Activated CD4-positive, alpha-beta memory T cell treated with anti-CD3 and anti-CD28 coated beads for 36 hours (primary cell): ENCODE measurements around the gene TBCEL. TPM values are rescaled to one million over a fixed set of nuclear protein-coding genes. Genes with fewer than 3 reads are reported as not detected.
"Not testable (repeated sequence)": the region's sequence is repeated elsewhere in the genome, so short reads cannot be mapped to it uniquely, and the experiment has no call there.

Experiments
- CTCF ChIA-PET: fragments of 350-600 bp; sonication (Branson Sonifier 250); formaldehyde crosslinking; loops from one replicate; lab custom pipeline; 2021; ENCODE audit warnings: antibody characterized with exemption, inconsistent platforms; lab: Charles Lee
- POLR2A ChIA-PET: fragments of 350-600 bp; sonication (Branson Sonifier 250); formaldehyde crosslinking; loops from one replicate; lab custom pipeline; 2021; ENCODE audit warnings: antibody characterized with exemption; lab: Charles Lee
- DNase-seq: peaks from one replicate; pipeline ENCODE4 v3.0.0-alpha.2; 2020
- H3K27ac Mint-ChIP-seq: one replicate; pipeline ENCODE4 v1.8.0; 2021; ENCODE audit warnings: mixed read lengths
- H3K27me3 Mint-ChIP-seq: one replicate; pipeline ENCODE4 v1.8.0; 2021; ENCODE audit warnings: mixed read lengths
- H3K36me3 Mint-ChIP-seq: one replicate; pipeline ENCODE4 v1.8.0; 2021; ENCODE audit warnings: mixed read lengths
- H3K4me1 Mint-ChIP-seq: one replicate; pipeline ENCODE4 v1.8.0; 2021; ENCODE audit warnings: low read depth, mixed read lengths
- H3K4me3 Mint-ChIP-seq: one replicate; pipeline ENCODE4 v1.8.0; 2021; ENCODE audit warnings: mild to moderate bottlenecking, mixed read lengths
- H3K9me3 Mint-ChIP-seq: one replicate; pipeline ENCODE4 v1.8.0; 2021; ENCODE audit warnings: mixed read lengths
- intact Hi-C: fragments of 100-400 bp; cut with micrococcal nuclease; formaldehyde crosslinking; loops from one replicate; pipeline ENCODE4 v1.15.1; 2023
- total RNA-seq, 2 experiments: library from RNA; stranded (reverse); gene quantifications; one replicate each; pipeline ENCODE4 v1.2.3, GENCODE V29; 2021

TBCEL gene
- total RNA-seq, 2 experiments from 2014 or later: 6.0 to 6.7 TPM

DNA sequence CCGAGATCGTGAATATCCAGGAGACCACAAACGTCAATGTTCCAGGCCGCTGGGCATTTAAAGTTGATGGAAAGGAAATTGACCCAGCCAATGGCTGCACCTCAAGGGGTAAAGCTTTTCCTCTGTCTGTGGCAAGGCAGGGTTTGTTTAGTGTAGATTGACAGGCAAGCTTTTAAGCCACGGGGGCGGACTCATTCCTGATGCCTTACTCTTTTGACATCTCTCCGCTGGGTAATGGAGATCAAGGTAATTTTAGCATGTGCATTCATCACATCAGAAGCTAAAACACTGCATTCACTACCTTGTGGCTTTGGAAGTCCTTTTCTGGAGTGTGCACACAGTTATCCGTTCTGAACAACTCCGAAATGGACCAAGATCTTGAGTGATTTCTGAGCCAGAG lies 89.7 kb downstream of the TBCEL start:
- H3K27me3 Mint-ChIP-seq: peaks cover 10% of the 10 kb centered on the region
- H3K9me3 Mint-ChIP-seq: no peaks in the 10 kb centered on the region
- ChIA-PET CTCF (interaction anchor here (1.1 kb wide), 2 partner anchors 81 to 82 kb away, joined by 4 read pairs; no protein-coding TSS in a partner anchor), POLR2A (no interaction called here)
- H3K27ac Mint-ChIP-seq: no peak overlapping the region
- DNase-seq: no peak
- intact Hi-C loops: no loop called here
- no peak overlapping the region for H3K4me3 Mint-ChIP-seq
- no peaks in the 10 kb centered on the region for H3K4me1 Mint-ChIP-seq
- H3K36me3 Mint-ChIP-seq: no peaks in the 10 kb centered on the region

DNA sequence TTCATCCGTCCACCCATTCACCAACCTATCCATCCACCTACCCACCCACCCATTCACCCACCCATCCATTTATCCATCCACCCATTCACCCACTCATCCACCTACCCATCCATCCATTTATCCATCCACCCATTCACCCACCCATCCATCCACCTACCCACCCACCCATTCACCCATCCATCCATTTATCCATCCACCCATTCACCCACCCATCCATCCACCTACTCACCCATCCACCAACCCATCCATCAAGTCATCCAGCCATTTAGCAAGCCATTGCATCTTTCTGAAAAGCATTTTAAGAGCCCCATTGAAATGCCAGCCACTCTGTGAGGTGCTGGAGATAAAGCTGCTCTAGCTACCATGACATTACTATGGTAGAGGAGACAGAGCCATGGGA lies 91.1 kb downstream of the TBCEL start:
- DNase-seq, POLR2A ChIA-PET, H3K4me1 Mint-ChIP-seq, H3K9me3 Mint-ChIP-seq, H3K27ac Mint-ChIP-seq, intact Hi-C loops, H3K36me3 Mint-ChIP-seq, H3K4me3 Mint-ChIP-seq: not testable (repeated sequence)
- H3K27me3 Mint-ChIP-seq: peaks cover 10% of the 10 kb centered on the region
- CTCF ChIA-PET: interaction anchor here (1.8 kb wide), 1 partner anchor 9 kb away, joined by 4 read pairs; no protein-coding TSS in a partner anchor

DNA sequence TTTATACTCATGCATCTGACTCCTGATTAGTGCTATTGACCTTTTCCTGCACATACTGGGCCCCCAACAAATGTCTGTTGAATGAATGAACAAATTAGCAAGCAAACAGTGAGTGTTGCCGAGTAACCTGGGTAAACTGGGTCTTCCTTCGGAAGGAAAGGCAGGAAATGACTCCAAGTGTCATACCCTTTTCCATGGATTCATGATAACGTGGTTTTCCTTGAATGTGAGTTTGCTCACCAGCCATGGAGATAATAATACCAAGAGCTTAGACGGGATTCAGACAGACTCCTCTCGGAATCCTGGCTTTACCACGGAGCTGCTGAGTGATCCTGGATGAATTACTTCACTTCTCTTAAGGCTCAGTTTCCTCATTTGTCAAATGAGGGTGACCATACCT lies 93.9 kb downstream of the TBCEL start:
- H3K4me1 Mint-ChIP-seq: no peaks in the 10 kb centered on the region
- no peak for DNase-seq
- intact Hi-C loops: no loop called here
- H3K36me3 Mint-ChIP-seq: no peaks in the 10 kb centered on the region
- peaks cover 2% of the 10 kb centered on the region for H3K27me3 Mint-ChIP-seq
- ChIA-PET POLR2A (no interaction called here), CTCF (interaction anchor here (0.7 kb wide), 1 partner anchor 77 kb away, joined by 3 read pairs; no protein-coding TSS in a partner anchor)
- no peak overlapping the region for H3K4me3 Mint-ChIP-seq
- peaks cover 9% of the 10 kb centered on the region for H3K9me3 Mint-ChIP-seq
- no peak overlapping the region for H3K27ac Mint-ChIP-seq

DNA sequence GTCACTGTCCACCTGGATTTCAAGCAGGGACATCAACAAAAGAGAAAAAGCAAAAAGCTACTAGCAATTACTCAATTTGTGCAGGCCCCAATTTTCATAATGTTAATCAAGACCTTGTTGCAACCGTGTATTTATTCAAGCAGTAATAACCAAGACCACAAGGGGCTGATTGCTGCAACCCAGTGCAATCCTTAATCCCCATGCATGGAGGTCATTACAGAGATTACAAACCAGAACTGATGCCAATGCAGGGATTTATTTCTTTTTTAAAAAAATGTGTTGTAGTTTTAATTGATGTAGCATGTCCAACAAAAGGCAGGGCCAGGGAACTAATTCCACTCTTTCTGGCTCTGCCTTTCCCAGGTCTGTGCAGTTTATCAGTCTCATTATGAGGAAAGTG lies 95.5 kb downstream of the TBCEL start:
- intact Hi-C loops: no loop called here
- ChIA-PET POLR2A (no interaction called here), CTCF (no interaction called here)
- no peak overlapping the region for H3K27ac Mint-ChIP-seq
- H3K9me3 Mint-ChIP-seq: peaks cover 12% of the 10 kb centered on the region
- H3K4me1 Mint-ChIP-seq: no peaks in the 10 kb centered on the region
- no peak for DNase-seq
- H3K4me3 Mint-ChIP-seq: no peak overlapping the region
- no peaks in the 10 kb centered on the region for H3K36me3 Mint-ChIP-seq
- no peaks in the 10 kb centered on the region for H3K27me3 Mint-ChIP-seq

DNA sequence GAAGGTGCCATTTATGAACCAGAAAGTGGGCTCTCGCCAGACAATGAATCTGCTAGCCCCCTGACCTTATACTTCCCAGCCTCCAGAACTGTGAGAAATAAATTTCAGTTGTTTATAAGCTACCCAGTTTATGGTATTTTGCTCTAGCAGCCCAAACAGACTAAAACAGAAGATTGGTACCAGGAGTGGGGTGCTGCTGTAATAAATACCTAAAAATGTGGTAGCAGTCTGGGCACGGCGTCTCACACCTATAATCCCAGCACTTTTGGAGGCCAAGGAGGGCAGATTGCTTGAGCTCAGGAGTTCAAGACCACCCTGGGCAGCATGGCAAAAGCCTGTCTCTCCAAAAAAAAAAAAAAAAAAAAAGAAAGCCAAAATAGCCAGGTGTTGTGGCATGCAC lies 98.4 kb downstream of the TBCEL start:
- ChIA-PET CTCF (interaction anchor here (1.6 kb wide), 1 partner anchor 72 kb away, joined by 5 read pairs; no protein-coding TSS in a partner anchor), POLR2A (no interaction called here)
- peaks cover 12% of the 10 kb centered on the region for H3K9me3 Mint-ChIP-seq
- H3K36me3 Mint-ChIP-seq: no peaks in the 10 kb centered on the region
- no peaks in the 10 kb centered on the region for H3K27me3 Mint-ChIP-seq
- intact Hi-C loops: no loop called here
- H3K4me1 Mint-ChIP-seq: no peaks in the 10 kb centered on the region
- DNase-seq: no peak
- no peak overlapping the region for H3K27ac Mint-ChIP-seq
- no peak overlapping the region for H3K4me3 Mint-ChIP-seq

DNA sequence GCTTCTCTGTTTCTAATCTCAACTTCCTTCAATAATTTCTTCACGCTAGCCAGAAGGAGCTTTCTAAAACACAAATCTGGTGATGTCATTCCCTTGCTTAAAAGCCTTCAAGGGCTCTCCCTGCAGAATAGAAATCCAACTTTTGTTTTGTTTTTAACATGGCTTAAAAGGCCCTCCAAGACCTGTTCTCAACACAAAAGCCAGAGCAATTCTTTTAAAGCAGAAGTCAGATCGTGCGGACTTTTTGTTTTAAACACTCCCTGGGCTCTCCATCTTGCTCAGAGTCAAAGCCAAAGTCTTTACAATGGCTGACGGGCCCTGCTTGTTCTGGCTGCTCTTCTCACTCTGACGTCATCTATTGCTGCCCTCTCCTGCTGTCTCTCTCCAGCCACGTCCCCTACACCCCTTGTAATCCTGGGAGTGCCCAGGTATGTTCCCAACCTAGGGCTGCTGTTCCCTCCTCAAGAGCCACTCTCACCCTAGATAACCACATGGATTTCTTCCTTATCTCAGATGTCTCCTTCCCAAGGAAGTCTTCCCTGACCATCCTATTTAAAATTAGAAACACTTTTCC lies 99.7 kb downstream of the TBCEL start:
- intact Hi-C loops: no loop called here
- CTCF ChIA-PET: no interaction called here

DNA sequence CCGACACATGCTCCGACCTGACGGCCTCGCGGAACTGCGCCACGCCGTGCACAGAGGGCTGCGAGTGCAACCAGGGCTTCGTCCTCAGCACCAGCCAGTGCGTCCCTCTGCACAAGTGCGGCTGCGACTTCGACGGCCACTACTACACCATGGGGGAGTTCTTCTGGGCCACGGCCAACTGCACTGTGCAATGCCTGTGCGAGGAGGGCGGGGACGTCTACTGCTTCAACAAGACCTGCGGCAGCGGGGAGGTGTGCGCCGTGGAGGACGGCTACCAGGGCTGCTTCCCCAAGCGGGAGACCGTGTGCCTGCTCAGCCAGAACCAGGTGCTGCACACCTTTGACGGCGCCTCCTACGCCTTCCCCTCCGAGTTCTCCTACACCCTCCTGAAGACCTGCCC lies 103.9 kb downstream of the TBCEL start:
- peaks cover 3% of the 10 kb centered on the region for H3K9me3 Mint-ChIP-seq
- DNase-seq: no peak
- no peaks in the 10 kb centered on the region for H3K27me3 Mint-ChIP-seq
- H3K27ac Mint-ChIP-seq: no peak overlapping the region
- H3K36me3 Mint-ChIP-seq: no peaks in the 10 kb centered on the region
- intact Hi-C loops: no loop called here
- no peak overlapping the region for H3K4me3 Mint-ChIP-seq
- ChIA-PET POLR2A (no interaction called here), CTCF (no interaction called here)
- no peaks in the 10 kb centered on the region for H3K4me1 Mint-ChIP-seq

More for the DNA sequence above, 99.7 kb downstream of the TBCEL start:
- Mint-ChIP-seq H3K9me3 (peaks cover 12% of the 10 kb centered on the region), H3K4me1 (no peaks in the 10 kb centered on the region), H3K27me3 (no peaks in the 10 kb centered on the region), H3K36me3 (no peaks in the 10 kb centered on the region), H3K27ac (no peak overlapping the region), H3K4me3 (no peak overlapping the region)
- POLR2A ChIA-PET: no interaction called here
- no peak for DNase-seq

DNA sequence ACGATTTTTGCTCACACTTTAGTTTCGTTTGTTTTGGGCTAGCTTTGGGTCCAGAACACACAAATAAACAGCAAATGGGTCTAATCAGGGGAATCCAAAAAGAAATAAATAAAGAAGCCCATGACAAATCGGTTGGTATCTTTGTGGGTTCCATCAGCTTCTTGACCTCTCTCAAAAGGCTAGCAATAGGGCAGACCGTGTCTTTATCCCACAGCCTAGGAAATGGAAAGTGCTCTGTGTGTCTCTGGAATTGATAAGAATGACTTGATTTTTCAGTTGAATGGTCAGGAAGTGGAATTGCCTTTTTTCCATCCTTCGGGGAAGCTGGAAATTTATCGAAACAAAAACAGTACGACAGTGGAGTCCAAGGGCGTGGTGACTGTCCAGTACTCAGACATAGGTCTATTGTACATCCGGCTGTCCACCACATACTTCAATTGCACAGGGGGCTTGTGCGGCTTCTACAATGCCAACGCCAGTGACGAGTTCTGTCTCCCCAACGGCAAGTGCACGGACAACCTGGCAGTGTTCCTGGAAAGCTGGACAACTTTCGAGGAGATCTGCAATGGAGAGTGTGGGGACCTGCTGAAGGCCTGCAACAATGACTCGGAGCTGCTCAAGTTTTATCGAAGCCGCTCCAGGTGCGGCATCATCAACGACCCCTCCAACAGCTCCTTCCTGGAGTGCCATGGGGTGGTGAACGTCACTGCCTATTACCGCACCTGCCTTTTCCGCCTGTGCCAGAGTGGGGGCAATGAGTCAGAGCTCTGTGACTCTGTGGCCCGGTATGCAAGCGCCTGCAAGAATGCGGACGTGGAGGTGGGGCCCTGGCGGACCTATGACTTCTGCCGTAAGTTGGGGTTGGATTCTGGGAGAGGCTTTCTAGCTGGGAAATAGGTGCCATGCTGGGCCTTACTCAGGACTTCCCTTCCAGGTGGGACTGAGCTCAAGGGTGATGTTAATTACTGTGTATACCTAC lies 105.7 kb downstream of the TBCEL start:
- no peak overlapping the region for H3K4me3 Mint-ChIP-seq
- intact Hi-C loops: no loop called here
- ChIA-PET POLR2A (no interaction called here), CTCF (no interaction called here)
- no peaks in the 10 kb centered on the region for H3K9me3 Mint-ChIP-seq
- no peaks in the 10 kb centered on the region for H3K36me3 Mint-ChIP-seq
- H3K27me3 Mint-ChIP-seq: no peaks in the 10 kb centered on the region
- H3K27ac Mint-ChIP-seq: no peak overlapping the region
- no peak for DNase-seq
- no peaks in the 10 kb centered on the region for H3K4me1 Mint-ChIP-seq

DNA sequence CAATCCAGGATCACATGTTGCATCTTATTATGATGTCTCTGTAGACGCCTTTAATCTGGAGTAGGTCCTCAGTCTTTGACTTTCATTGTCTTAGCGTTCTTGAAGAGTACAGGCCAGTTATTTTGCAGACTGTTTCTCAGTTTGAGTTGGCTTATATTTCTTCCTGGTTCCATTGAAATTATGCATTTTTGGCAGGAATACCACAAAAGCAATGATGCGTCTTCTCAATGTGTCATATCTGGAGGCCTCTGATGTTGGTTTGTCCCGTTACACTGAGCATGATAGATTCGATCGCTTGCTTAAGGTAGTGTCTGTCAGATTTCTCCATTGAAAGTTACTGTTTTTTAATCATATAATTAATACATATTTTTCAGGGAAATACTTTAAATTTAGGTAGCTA lies 107.8 kb downstream of the TBCEL start:
- Mint-ChIP-seq H3K4me1 (no peaks in the 10 kb centered on the region), H3K27ac (no peak overlapping the region), H3K9me3 (no peaks in the 10 kb centered on the region), H3K4me3 (no peak overlapping the region), H3K36me3 (no peaks in the 10 kb centered on the region), H3K27me3 (no peaks in the 10 kb centered on the region)
- intact Hi-C loops: no loop called here
- DNase-seq: no peak
- ChIA-PET POLR2A (no interaction called here), CTCF (no interaction called here)

DNA sequence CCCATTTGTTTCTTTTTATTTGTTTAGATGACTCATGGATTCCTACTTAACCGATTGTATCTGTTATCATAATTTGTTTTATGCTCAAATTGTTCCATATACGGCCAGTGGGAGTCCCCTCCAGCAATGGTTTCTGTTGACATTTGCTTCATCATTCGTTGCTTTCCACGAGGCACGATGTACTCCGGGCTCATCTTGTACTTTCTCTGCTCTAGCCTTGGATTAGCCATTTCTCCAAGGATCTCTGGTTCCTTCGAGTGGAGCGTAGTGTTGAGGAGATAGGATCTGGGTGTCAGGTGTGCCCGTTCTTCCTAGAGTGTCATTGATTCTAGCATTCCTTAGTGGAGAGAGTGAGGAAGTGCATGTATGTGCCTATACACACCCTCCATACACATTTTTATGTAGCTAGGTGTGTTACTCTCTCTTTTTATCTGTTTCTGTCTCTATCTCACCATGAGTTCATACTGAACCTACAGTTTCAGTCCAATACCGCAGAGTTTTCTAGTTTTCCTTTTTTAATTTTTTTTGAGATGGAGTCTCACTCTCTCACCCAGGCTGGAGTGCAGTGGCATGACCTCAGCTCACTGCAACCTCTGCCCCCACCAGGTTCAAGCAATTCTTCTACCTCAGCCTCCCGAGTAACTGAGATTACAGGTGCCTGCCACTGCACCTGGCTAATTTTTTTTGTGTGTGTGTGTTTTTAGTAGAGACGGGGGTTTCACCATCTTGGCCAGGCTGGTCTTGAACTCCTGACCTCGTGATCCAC lies 108.5 kb downstream of the TBCEL start:
- Mint-ChIP-seq H3K9me3 (no peaks in the 10 kb centered on the region), H3K27ac (no peak overlapping the region), H3K36me3 (no peaks in the 10 kb centered on the region), H3K27me3 (no peaks in the 10 kb centered on the region), H3K4me1 (no peaks in the 10 kb centered on the region), H3K4me3 (no peak overlapping the region)
- DNase-seq: no peak
- POLR2A ChIA-PET: no interaction called here
- intact Hi-C loops: no loop called here
- CTCF ChIA-PET: no interaction called here

DNA sequence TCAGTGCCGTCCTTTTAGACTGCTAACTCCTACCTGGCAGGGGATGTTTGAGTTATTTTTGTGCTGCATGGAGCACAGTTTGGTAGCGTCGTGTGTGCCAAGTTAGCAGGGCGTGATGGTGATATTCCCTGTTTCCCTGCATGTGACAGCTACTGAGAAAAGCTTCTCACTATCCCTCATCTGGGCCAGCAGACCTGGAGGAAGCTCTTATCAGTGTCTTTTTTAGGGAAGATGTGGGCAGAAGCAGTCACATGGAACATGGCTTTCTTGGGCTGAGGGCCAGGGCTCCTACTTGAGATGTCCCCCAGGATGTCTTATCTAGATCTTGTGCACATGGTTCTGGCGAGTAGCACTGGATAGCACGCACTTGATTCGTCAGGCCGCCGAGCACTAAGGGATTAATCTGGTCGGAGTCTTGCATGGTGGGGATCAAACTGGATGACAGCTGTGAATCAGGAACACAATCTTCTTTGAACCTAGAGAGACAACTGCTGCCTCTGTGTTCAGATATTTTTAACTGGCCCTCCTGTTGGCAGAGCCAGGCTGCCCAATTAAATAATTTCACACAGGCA lies 110.9 kb downstream of the TBCEL start:
- ChIA-PET CTCF (interaction anchor here (1.4 kb wide), 1 partner anchor 60 kb away, joined by 5 read pairs; no protein-coding TSS in a partner anchor), POLR2A (no interaction called here)
- no peaks in the 10 kb centered on the region for H3K4me1 Mint-ChIP-seq
- intact Hi-C loops: no loop called here
- DNase-seq: no peak
- H3K27ac Mint-ChIP-seq: no peak overlapping the region
- no peaks in the 10 kb centered on the region for H3K27me3 Mint-ChIP-seq
- H3K4me3 Mint-ChIP-seq: no peak overlapping the region
- no peaks in the 10 kb centered on the region for H3K36me3 Mint-ChIP-seq
- no peaks in the 10 kb centered on the region for H3K9me3 Mint-ChIP-seq

DNA sequence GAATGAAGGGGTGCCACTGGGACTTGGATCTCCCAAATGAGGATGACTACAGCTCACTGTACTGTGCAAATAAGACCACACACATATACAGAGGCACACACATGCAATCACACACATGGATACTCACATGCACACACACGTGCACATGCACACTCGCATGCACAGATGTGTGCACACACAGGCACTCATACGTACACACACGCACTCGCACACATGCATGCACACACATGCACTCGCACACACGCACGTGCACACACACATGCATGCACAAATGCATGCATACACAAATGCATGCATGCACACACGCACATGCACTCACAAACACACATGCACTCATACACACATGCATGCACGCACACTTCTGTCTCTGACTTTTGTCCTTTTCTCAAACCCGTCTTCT lies 113.1 kb downstream of the TBCEL start:
- CTCF ChIA-PET: no interaction called here
- no peaks in the 10 kb centered on the region for H3K4me1 Mint-ChIP-seq

More for the DNA sequence above, 113.1 kb downstream of the TBCEL start:
- no peak overlapping the region for H3K4me3 Mint-ChIP-seq
- intact Hi-C loops: no loop called here
- POLR2A ChIA-PET: no interaction called here
- no peaks in the 10 kb centered on the region for H3K36me3 Mint-ChIP-seq
- no peak for DNase-seq
- no peak overlapping the region for H3K27ac Mint-ChIP-seq
- no peaks in the 10 kb centered on the region for H3K9me3 Mint-ChIP-seq
- no peaks in the 10 kb centered on the region for H3K27me3 Mint-ChIP-seq
